Mononuclear cell (primary cell): ENCODE measurements around the gene IRX2. TPM values are rescaled to one million over a fixed set of nuclear protein-coding genes. Genes with fewer than 3 reads are reported as not detected.

Experiments
- H3K27me3 ChIP-seq: 2 replicates; pipeline ENCODE4 v1.6.0; 2011; ENCODE audit warnings: low read length, control low read depth; ENCODE audit not compliant: insufficient read depth
- H3K4me1 ChIP-seq: 2 replicates; pipeline ENCODE4 v1.5.1; 2011; ENCODE audit warnings: mild to moderate bottlenecking, low read length, control low read depth; ENCODE audit not compliant: insufficient read depth
- H3K4me3 ChIP-seq: 2 replicates; pipeline ENCODE4 v1.5.1; 2011; ENCODE audit warnings: mild to moderate bottlenecking, low read length, moderate library complexity
- H3K9me3 ChIP-seq: 2 replicates; pipeline ENCODE4 v1.5.1; 2011; ENCODE audit warnings: low read depth, mild to moderate bottlenecking, control low read depth, low read length
- total RNA-seq: library from RNA; depleted of rRNA; stranded (reverse); fragments of >200 nt; gene quantifications from one replicate; pipeline ENCODE4 v1.2.3, GENCODE V29; 2012

The IRX2 gene
- total RNA-seq, 1 donor: not detected

DNA sequence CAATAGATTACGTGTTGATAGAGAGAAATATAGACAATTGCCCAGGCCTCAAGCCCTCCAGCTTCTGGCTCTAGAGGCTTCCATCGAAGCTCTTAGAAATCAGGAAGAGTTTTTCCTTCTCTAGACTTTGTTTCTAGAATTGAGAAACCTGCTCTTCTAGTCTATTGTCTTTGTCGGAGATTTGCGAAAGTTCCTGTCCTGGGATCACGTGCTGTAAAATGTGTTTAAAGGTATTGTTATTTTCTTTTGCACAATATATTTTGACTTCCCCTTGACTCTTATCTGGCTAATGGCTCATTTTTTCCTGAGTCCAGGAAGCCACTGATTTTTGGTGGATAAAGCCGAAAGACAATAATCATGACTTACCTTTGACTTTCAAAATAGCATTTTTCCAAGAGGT lies 32.1 kb downstream of the IRX2 start:
- H3K4me3 ChIP-seq: no peak overlapping the region
- no peaks in the 10 kb centered on the region for H3K9me3 ChIP-seq
- no peaks in the 10 kb centered on the region for H3K4me1 ChIP-seq
- H3K27me3 ChIP-seq: no peaks in the 10 kb centered on the region

DNA sequence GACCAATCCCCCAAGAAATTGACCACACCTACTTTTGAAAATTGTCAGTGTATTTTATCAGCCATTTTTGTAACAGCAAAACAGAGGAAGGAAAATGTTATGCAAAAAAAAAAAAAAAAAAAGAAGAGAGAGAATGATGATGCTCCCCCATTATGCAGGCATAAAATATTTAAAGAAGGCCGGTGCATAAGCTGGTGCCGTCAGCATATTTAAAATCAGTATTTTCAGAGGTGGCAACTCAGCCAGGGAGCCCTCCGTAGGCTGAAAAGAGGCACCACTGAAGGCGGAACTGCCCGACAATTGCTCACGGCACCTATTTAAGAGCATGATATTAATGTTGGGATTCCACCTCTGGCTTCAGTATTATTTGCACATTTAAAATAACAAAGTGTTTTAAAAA lies 33.4 kb downstream of the IRX2 start:
- no peaks in the 10 kb centered on the region for H3K27me3 ChIP-seq
- H3K9me3 ChIP-seq: no peaks in the 10 kb centered on the region
- H3K4me3 ChIP-seq: no peak overlapping the region
- H3K4me1 ChIP-seq: no peaks in the 10 kb centered on the region

DNA sequence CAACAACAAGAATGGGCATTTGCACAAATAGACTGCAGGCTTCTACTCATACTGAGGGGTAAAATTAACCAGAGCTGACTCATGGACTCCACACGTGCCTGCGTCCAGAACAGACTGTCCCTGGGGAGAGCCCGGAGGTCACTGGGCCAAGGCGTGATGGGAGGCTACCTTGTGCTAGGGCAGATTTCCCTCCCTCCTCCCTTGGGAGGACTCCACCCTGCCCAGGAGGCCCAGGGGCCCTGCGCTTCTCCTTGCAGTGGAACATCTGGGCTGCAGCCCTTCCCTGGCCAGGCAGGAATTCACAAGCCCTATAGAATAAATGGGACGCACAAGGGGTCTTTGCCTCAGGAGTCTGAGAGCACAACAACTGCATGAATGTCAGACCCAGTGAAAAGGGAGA lies 35.6 kb downstream of the IRX2 start:
- Histone ChIP-seq H3K27me3 (no peaks in the 10 kb centered on the region), H3K9me3 (no peaks in the 10 kb centered on the region), H3K4me1 (no peaks in the 10 kb centered on the region), H3K4me3 (no peak overlapping the region)

DNA sequence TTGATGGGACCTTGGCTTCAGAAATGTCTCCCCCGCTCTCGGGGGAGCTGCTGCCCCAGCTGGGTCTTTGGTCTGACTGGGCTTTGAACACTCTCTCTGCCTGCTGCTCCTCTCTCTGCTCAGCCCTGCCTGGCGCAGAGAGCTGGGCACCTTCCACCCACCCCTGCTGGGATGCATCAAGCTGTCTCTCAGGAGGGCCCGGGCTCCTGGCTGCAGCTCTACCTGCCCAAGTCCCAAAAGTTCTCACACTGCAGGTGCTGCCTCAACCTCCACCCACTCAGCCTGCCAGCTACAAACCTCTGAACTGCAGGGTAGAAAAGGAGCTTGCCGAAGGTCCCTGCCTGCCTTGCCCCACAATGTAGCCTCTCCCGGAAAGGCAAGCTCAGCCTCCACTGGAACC lies 36.7 kb downstream of the IRX2 start:
- no peak overlapping the region for H3K4me3 ChIP-seq
- no peaks in the 10 kb centered on the region for H3K9me3 ChIP-seq
- no peaks in the 10 kb centered on the region for H3K27me3 ChIP-seq
- H3K4me1 ChIP-seq: no peaks in the 10 kb centered on the region

DNA sequence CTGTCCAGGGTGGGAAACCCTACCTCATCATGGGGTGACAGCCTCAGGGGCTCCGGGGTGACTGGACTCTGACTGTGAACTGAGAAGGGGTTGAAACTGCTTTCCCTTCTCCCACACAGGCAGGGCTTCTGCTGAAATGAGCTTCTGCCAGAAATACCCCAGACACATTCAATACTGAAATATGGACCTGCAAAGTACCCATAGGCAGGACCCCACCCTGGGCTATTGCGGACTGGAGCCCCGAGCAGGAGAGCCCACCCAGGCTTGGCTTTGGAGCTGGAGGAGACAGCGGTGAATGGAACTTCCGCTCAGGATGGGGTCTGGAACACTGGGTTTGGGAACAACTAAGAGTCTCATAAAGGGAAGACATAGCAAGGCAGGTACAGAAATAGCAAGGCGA lies 37.5 kb downstream of the IRX2 start:
- Histone ChIP-seq H3K27me3 (no peaks in the 10 kb centered on the region), H3K9me3 (no peaks in the 10 kb centered on the region), H3K4me1 (no peaks in the 10 kb centered on the region), H3K4me3 (no peak overlapping the region)

DNA sequence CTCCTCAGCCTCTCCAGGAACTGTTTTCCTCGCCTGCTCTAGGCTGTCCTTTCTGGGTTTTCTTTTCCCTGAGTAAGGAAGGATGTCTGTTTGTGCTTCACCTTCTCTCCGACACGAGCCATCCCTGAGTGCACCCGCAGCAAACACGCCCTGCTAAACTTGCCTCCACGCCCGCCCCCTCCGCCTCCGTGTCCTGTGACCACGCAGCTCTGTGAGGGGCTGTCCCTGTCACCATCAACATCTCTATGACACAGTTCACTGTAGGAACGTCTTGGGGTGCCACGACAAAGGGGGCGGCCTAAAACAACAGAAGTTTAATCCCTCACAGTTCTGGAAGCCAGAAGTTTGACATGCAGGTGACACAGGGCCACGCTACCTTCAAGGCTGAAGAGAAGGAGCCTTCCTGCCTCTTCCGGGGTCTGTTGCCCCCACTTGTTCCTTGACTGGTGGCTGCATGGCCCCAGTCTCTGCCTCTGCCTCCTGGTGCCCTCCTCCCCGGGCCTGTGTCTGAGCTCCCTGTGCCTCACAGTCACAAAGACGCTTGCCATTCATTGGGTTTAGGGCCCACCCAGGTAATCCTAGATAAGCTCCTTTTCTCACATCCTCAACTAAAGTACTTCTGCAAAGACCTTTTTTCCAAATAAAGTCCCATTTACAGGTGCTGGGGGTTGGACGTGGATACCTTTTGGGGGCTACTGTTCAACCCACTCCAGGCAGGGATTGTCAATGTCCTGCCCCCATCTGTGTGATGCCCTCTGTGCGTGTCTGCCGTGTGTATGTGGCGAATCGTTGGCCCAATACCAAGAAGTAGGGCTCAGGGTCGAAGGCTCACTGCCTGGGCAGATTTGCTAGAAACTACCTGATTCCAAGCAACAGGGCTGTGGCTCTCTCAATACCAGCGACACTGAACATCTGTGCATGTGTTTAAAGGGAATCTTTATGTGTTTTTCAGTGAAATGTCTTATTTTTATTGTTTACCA lies 39.7 kb downstream of the IRX2 start:
- Histone ChIP-seq H3K4me3 (no peak overlapping the region), H3K27me3 (no peaks in the 10 kb centered on the region), H3K9me3 (no peaks in the 10 kb centered on the region), H3K4me1 (no peaks in the 10 kb centered on the region)

DNA sequence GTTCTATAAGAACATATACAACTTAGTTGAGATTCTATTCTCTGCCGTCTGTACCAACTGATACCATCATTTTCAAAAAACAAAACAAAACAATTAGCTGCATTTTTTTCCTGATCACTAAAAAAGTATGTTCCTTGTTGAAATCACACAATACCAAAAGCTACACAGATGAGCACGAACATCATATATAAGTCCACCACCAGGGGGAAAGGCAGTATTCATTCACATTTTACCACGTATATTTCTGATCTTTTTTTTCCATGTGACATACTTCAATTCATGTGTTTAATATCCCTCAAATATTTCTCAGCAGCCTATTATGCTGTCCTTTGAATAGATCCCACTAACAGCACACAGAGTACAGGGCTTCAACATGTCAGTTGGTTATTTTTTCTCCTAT lies 40.6 kb downstream of the IRX2 start:
- Histone ChIP-seq H3K27me3 (no peaks in the 10 kb centered on the region), H3K9me3 (no peaks in the 10 kb centered on the region), H3K4me1 (no peaks in the 10 kb centered on the region), H3K4me3 (no peak overlapping the region)

DNA sequence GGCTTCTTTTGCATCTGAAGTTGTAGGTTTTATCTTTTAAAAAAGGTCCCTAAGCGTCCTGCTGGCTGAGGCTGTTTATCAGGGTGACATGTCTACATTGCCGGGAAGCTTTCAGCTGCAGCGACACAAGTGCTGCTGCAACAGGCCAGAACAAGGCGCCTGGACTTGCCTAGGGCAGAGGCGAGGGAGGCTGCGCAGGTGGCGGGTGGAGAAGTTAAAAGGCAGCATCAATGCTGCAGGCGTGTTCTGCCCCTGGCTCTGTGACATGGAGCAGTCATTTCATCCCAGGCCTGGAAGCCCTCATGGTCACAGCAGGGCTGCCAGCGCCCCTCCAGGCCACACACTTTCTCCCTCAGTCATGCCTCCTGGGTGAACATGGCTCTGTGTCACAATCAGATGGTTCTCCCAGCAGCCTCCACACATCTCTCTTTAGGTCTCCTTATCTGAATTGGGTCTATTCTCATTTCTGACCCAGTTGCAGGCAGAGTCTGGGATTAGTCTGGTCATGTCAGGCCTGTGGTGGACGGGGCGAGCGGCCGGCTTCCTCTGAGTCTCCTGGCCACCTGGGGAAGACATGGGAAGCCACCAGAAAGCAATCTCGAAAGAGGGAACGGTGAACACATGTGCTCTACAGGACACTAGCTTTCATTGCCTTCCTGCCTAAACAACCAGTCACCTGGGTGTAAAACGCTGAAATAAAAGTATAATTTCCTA lies 41.3 kb downstream of the IRX2 start:
- no peaks in the 10 kb centered on the region for H3K4me1 ChIP-seq
- no peaks in the 10 kb centered on the region for H3K9me3 ChIP-seq
- no peak overlapping the region for H3K4me3 ChIP-seq
- H3K27me3 ChIP-seq: no peaks in the 10 kb centered on the region

DNA sequence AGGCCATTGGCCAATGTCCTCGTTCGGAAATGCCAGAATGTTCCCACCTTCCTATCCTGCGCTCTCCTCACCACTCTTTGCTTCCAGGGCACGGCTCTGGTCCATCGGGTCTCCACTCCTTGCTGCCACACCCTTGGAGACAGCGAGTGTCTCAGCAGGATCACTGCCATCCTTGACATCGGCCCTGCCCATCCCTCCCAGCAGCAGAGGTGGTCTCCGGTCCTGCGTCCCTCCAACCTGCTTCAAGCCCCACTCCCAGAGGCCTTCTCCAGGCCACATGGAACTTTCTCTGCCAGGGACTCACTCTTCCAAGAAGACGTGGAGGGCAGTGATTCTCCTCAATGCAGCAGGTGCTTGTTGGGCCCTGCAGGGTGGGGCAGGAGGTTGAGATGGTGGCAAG lies 42.7 kb downstream of the IRX2 start:
- no peaks in the 10 kb centered on the region for H3K27me3 ChIP-seq
- H3K4me1 ChIP-seq: no peaks in the 10 kb centered on the region
- no peak overlapping the region for H3K4me3 ChIP-seq
- H3K9me3 ChIP-seq: no peaks in the 10 kb centered on the region

DNA sequence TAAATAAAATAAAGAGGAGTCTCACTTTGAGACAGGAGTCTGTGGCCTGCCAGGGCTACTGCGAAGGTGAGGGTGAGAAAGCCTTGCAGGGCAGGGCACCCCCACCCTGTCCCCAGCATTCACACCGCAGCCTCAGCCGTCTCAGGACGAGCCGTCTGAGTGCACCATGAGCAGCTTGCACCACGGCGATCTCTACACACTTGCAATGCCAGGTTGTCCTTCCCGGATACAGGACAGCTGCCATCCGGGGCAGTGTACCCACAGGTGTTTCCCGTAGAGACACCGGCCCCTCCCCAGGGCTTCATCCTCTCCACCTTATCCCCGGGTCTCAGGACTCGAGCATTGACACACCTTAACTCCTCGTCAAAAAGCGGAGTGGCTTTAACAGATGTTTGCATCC lies 43.3 kb downstream of the IRX2 start:
- no peak overlapping the region for H3K4me3 ChIP-seq
- H3K9me3 ChIP-seq: no peaks in the 10 kb centered on the region
- no peaks in the 10 kb centered on the region for H3K4me1 ChIP-seq
- H3K27me3 ChIP-seq: no peaks in the 10 kb centered on the region

DNA sequence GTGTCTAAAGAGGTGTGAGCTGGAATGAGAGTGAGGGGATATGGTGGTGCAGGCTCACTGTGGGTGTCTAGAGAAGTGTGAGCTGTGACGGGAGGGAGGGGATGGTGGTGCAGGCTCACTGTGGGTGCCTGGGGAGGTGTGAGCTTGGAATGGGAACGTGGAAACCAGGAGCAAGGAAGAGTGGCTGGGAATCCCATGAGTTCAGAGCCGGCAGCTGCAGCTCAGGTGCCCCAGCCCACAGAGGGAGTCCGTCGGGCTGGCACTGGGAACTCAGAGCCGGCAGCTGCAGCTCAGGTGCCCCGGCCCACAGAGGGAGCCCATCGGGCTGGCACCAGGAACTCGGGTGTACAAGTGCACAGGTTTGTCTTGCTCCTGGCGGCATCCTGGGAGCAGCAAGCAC lies 45.6 kb downstream of the IRX2 start:
- Histone ChIP-seq H3K9me3 (no peaks in the 10 kb centered on the region), H3K27me3 (no peaks in the 10 kb centered on the region), H3K4me1 (no peaks in the 10 kb centered on the region), H3K4me3 (no peak overlapping the region)

DNA sequence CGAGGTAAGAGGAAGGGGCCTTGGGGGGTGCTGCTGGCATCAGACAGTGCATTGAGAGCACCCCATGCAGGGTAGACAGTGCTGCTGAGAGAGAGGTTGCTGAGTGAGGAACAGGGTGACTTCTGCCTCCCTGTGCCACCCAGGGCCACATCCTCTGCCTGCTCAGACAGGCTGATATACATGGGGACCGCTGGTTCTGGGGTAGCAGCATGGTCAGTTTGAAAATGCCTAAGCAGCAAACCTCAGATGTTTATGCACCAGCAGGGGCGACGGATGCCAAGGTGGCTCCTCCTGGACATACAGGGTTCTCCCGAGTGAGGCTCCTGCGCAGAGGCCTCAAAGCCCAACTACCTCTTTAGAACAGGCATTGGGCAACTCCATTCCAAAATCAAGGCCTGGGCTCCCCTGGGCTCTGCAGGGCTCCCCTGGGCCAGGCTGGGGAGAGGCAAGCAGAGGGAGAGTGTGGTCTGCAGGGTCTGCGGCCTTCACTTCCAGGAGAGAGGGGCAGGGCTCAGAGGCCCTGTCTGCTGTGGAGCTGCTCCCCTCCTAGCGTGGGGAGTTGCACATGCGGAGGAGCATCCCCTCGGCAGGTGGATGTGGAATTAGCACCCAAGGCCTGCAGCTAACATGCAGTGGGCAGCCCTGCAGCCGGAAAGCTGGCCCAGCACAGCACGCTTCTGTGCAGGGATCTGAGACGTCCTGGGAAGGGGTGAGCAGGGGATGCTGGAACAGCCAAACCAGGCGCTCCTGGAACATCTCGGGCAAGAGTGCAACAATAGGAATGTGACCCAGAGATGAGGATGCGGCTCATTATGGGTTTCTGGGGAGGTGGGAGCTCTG lies 46.5 kb downstream of the IRX2 start:
- no peaks in the 10 kb centered on the region for H3K9me3 ChIP-seq
- H3K27me3 ChIP-seq: no peaks in the 10 kb centered on the region
- no peaks in the 10 kb centered on the region for H3K4me1 ChIP-seq
- H3K4me3 ChIP-seq: no peak overlapping the region

DNA sequence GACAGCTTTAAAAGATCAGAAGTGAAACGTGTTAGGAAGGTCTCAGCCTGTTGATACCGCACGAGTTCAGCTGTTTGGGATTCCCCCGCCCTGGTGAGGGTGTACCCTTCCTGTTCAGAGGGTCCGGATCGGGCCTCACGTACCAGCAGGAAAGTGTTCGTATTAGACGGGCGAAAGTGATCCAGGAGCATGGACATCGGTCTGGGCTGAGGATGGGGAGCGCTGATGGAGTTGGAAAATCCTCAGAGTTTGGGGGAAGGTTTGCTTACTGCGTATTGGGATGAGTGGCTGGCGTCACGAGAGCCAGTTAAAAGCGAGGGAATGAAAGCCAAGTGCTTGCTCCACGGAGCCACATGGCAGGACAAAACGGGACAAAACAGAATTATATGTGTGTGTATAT lies 47.4 kb downstream of the IRX2 start:
- Histone ChIP-seq H3K9me3 (no peaks in the 10 kb centered on the region), H3K4me3 (no peak overlapping the region), H3K4me1 (no peaks in the 10 kb centered on the region), H3K27me3 (no peaks in the 10 kb centered on the region)

DNA sequence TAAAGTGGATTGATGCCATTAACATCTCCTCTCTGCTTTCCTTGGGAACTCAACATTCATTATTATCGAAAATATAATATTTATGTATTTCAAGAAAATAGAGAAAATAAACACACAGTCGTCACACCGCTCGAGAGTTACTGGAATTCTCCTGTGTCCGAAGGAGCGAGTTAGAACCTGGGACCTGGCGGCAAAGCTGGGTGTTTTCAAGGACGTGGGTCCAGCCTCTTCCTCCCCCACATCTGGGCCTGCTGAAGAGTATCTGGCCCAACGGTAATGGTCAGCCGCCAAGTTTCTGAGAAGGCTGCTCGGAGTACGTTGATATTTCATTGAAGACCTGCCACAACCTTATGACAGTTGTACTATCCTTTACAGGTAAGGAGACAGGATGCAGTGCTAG lies 47.9 kb downstream of the IRX2 start:
- Histone ChIP-seq H3K4me1 (no peaks in the 10 kb centered on the region), H3K9me3 (no peaks in the 10 kb centered on the region), H3K4me3 (no peak overlapping the region), H3K27me3 (no peaks in the 10 kb centered on the region)

DNA sequence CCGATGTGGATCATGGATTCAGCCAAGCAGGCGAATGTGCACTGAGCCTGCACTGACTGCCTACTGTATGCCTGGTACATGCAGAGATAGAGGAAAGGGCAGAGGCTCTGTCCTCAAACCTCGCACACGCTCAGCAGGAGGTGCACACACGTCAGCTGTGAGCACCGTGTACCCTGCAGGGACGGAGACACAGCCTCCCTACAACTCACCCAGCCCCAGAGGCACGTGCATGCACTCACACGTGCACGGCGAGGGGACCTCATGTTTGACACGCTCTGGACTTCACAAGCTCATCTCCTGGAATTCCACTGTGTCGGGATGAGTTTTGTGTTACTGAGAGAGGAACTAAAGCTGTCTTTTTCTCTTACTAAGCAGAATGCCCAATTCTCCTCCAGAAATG lies 48.4 kb downstream of the IRX2 start:
- Histone ChIP-seq H3K4me1 (no peaks in the 10 kb centered on the region), H3K4me3 (no peak overlapping the region), H3K9me3 (no peaks in the 10 kb centered on the region), H3K27me3 (no peaks in the 10 kb centered on the region)
